GM11168 (cell line): ENCODE measurements around the gene GPER1.

Experiments used
- in situ Hi-C: fragments of 300-500 bp; cut with MboI; formaldehyde crosslinking; loops from one replicate; pipeline ENCODE4 v1.12.0; 2022; ENCODE audit warnings: low sequenced_read_pairs; ENCODE audit not compliant: unreplicated experiment

The GPER1 gene

GRCh38 chr7:1053816-1054370 lies 34.0 kb upstream of the GPER1 start:
- in situ Hi-C loops, result no loop called here

- in situ Hi-C loops, result no loop called here
Observed at GRCh38 chr7:1054438-1054837, 33.5 kb upstream of the GPER1 start.

- in situ Hi-C loops, result no loop called here
Observed at GRCh38 chr7:1054861-1055450, 33.0 kb upstream of the GPER1 start.

- in situ Hi-C loops, result no loop called here
Observed at GRCh38 chr7:1055491-1055955, 32.4 kb upstream of the GPER1 start.

GRCh38 chr7:1055956-1056784 lies 31.7 kb upstream of the GPER1 start:
- in situ Hi-C loops, result no loop called here

GRCh38 chr7:1056785-1057410 lies 31.0 kb upstream of the GPER1 start:
- in situ Hi-C loops, result no loop called here

GRCh38 chr7:1057416-1058291 lies 30.3 kb upstream of the GPER1 start:
- in situ Hi-C loops, result no loop called here

GRCh38 chr7:1058311-1058710 lies 29.6 kb upstream of the GPER1 start:
- in situ Hi-C loops, result no loop called here

- in situ Hi-C loops, result no loop called here
Observed at GRCh38 chr7:1058821-1059199, 29.1 kb upstream of the GPER1 start.

- in situ Hi-C loops, result loop anchor here (10.0 kb wide), 1 partner anchor 65 kb away; no protein-coding TSS in a partner anchor
Observed at GRCh38 chr7:1059200-1060091, 28.5 kb upstream of the GPER1 start.

GRCh38 chr7:1060315-1061072 lies 27.4 kb upstream of the GPER1 start:
- in situ Hi-C loops, result loop anchor here (10.0 kb wide), 1 partner anchor 66 kb away; no protein-coding TSS in a partner anchor

- in situ Hi-C loops, result loop anchor here (10.0 kb wide), 1 partner anchor 66 kb away; no protein-coding TSS in a partner anchor
Observed at GRCh38 chr7:1061180-1061579, 26.7 kb upstream of the GPER1 start.

- in situ Hi-C loops, result loop anchor here (10.0 kb wide), 1 partner anchor 68 kb away; no protein-coding TSS in a partner anchor
Observed at GRCh38 chr7:1062296-1063294, 25.3 kb upstream of the GPER1 start.

- in situ Hi-C loops, result loop anchor here (10.0 kb wide), 1 partner anchor 69 kb away; no protein-coding TSS in a partner anchor
Observed at GRCh38 chr7:1063361-1063760, 24.6 kb upstream of the GPER1 start.

GRCh38 chr7:1064581-1064980 lies 23.3 kb upstream of the GPER1 start:
- in situ Hi-C loops, result loop anchor here (10.0 kb wide), 1 partner anchor 70 kb away; no protein-coding TSS in a partner anchor

GRCh38 chr7:1065263-1065584 lies 22.7 kb upstream of the GPER1 start:
- in situ Hi-C loops, result loop anchor here (10.0 kb wide), 1 partner anchor 70 kb away; no protein-coding TSS in a partner anchor
